PC-9 (cell line): ENCODE measurements around the gene ACTR3C. TPM values are rescaled to one million over a fixed set of nuclear protein-coding genes. Genes with fewer than 3 reads are reported as not detected.
"Not testable (repeated sequence)": the region's sequence is repeated elsewhere in the genome, so short reads cannot be mapped to it uniquely, and the experiment has no call there.

Experiments
- BruUV-seq: library from RNA; stranded (reverse); fragments of 400-500 nt; replicated peaks from 2 replicates; lab custom pipeline; 2021; lab: Mats Ljungman, UMichigan
- CTCF ChIA-PET: fragments of 300-600 bp; sonication (Branson Sonifier 250); formaldehyde crosslinking; loops from one replicate; lab custom pipeline; 2022; ENCODE audit warnings: antibody characterized with exemption; lab: Charles Lee
- POLR2A ChIA-PET: fragments of 300-600 bp; sonication (Branson Sonifier 250); formaldehyde crosslinking; loops from one replicate; lab custom pipeline; 2022; ENCODE audit warnings: antibody characterized with exemption; ENCODE audit not compliant: unreplicated experiment; lab: Charles Lee
- DNase-seq, 2 experiments: peaks; one replicate each; pipeline versions ENCODE4 v3.0.0 to v3.0.0-alpha.2; 2015 to 2022; ENCODE audit warnings: mixed read lengths in 1 of 2
- H2AFZ ChIP-seq: fragments of 200-600 bp; sonication (generic); 2 replicates; pipeline ENCODE4 v1.8.1; 2017; ENCODE audit warnings: antibody characterized with exemption
- H3F3A ChIP-seq: fragments of 200-600 bp; sonication (generic); 2 replicates; pipeline ENCODE4 v1.8.1; 2017; ENCODE audit warnings: antibody characterized with exemption, mild to moderate bottlenecking, low read depth; ENCODE audit not compliant: insufficient read depth
- H3K27ac ChIP-seq: fragments of 200-600 bp; sonication (generic); 2 replicates; pipeline ENCODE4 v1.6.1; 2016; ENCODE audit warnings: mixed run types
- H3K27me3 ChIP-seq: fragments of 200-600 bp; sonication (generic); 2 replicates; pipeline ENCODE4 v1.6.1; 2016; ENCODE audit warnings: low read depth, mixed run types; ENCODE audit not compliant: insufficient read depth
- H3K36me3 ChIP-seq: fragments of 200-600 bp; sonication (generic); 2 replicates; pipeline ENCODE4 v1.6.1; 2016; ENCODE audit warnings: low read depth, mixed run types
- H3K4me1 ChIP-seq: fragments of 200-600 bp; sonication (generic); replicated peaks from 2 replicates; pipeline ENCODE4 v1.6.1; 2016; ENCODE audit warnings: mixed run types; ENCODE audit not compliant: insufficient read depth
- H3K4me2 ChIP-seq: fragments of 200-600 bp; sonication (generic); 2 replicates; pipeline ENCODE4 v1.6.1; 2017; ENCODE audit warnings: mixed run types
- H3K4me3 ChIP-seq: fragments of 200-600 bp; sonication (generic); 2 replicates; pipeline ENCODE4 v1.6.1; 2016; ENCODE audit warnings: mixed run types
- H3K79me2 ChIP-seq: fragments of 200-600 bp; sonication (generic); 2 replicates; pipeline ENCODE4 v1.6.1; 2017; ENCODE audit warnings: low read depth, mixed run types
- H3K9me2 ChIP-seq: fragments of 200-600 bp; sonication (generic); 2 replicates; pipeline ENCODE4 v1.8.1; 2017; ENCODE audit warnings: mild to moderate bottlenecking; ENCODE audit not compliant: insufficient read depth
- H3K9me3 ChIP-seq: fragments of 200-600 bp; sonication (generic); 2 replicates; pipeline ENCODE4 v1.8.1; 2016; ENCODE audit warnings: low read depth; ENCODE audit not compliant: insufficient read depth
- H4K20me1 ChIP-seq: fragments of 200-600 bp; sonication (generic); 2 replicates; pipeline ENCODE4 v1.8.1; 2017; ENCODE audit not compliant: insufficient read depth
- CTCF ChIP-seq: fragments of 200-600 bp; sonication (generic); conservative IDR thresholded peaks from 2 replicates; pipeline ENCODE4 v1.6.1; 2017; ENCODE audit warnings: mixed run types, antibody characterized with exemption, mild to moderate bottlenecking, moderate library complexity
- intact Hi-C: fragments of 100-400 bp; cut with micrococcal nuclease; formaldehyde crosslinking; loops from one replicate; pipeline ENCODE4 v1.10.0; 2022; ENCODE audit not compliant: unreplicated experiment
- total RNA-seq: library from RNA; stranded (reverse); gene quantifications from 2 replicates; pipeline ENCODE4 v1.2.3, GENCODE V29; 2021

The ACTR3C gene
- total RNA-seq, 1 experiment from 2014 or later = 34.5 TPM

GRCh38 chr7:150278383-150278782 lies 45.0 kb downstream of the ACTR3C start:
- H3K79me2 ChIP-seq, intact Hi-C loops, H3K27me3 ChIP-seq, H3K27ac ChIP-seq, H3K36me3 ChIP-seq, H4K20me1 ChIP-seq, DNase-seq, H3K4me3 ChIP-seq, BruUV-seq, H3K9me3 ChIP-seq, POLR2A ChIA-PET, H3K4me2 ChIP-seq, H3K9me2 ChIP-seq, H2AFZ ChIP-seq, CTCF ChIA-PET, H3F3A ChIP-seq, H3K4me1 ChIP-seq: not testable (repeated sequence)

GRCh38 chr7:150276132-150276695 lies 47.1 kb downstream of the ACTR3C start:
- H3K4me1 ChIP-seq, H3K27me3 ChIP-seq, H2AFZ ChIP-seq, H3K27ac ChIP-seq, H3F3A ChIP-seq, H3K79me2 ChIP-seq, H3K36me3 ChIP-seq, H3K9me2 ChIP-seq, H4K20me1 ChIP-seq, BruUV-seq, H3K4me3 ChIP-seq, CTCF ChIA-PET, H3K9me3 ChIP-seq, H3K4me2 ChIP-seq, POLR2A ChIA-PET: not testable (repeated sequence)
- peak; percentile 90 for TF ChIP-seq CTCF
- peak; percentile 32 to 61 for DNase-seq
- intact Hi-C loops = loop anchor here (1.0 to 2.0 kb wide), 2 partner anchors 393 to 469 kb away; no protein-coding TSS in a partner anchor

- CTCF ChIA-PET, BruUV-seq: not testable (repeated sequence)
Observed at GRCh38 chr7:150271898-150272297, 51.4 kb downstream of the ACTR3C start.

GRCh38 chr7:150270101-150270824 lies 53.1 kb downstream of the ACTR3C start:
- BruUV-seq, intact Hi-C loops, H3K79me2 ChIP-seq, H3K9me2 ChIP-seq, POLR2A ChIA-PET, H2AFZ ChIP-seq, H3K27me3 ChIP-seq, H4K20me1 ChIP-seq, CTCF ChIA-PET, H3K36me3 ChIP-seq, H3K27ac ChIP-seq, H3F3A ChIP-seq, H3K4me2 ChIP-seq, H3K4me1 ChIP-seq, H3K4me3 ChIP-seq, H3K9me3 ChIP-seq, DNase-seq: not testable (repeated sequence)

More at GRCh38 chr7:150271898-150272297, 51.4 kb downstream of the ACTR3C start:
- H3K79me2 ChIP-seq, H3K9me2 ChIP-seq, H3K27me3 ChIP-seq, H3K4me2 ChIP-seq, H2AFZ ChIP-seq, H3K36me3 ChIP-seq, intact Hi-C loops, H3K9me3 ChIP-seq, H3F3A ChIP-seq, H4K20me1 ChIP-seq, H3K27ac ChIP-seq, POLR2A ChIA-PET, H3K4me1 ChIP-seq, H3K4me3 ChIP-seq, DNase-seq: not testable (repeated sequence)

- H3K4me3 ChIP-seq, H3F3A ChIP-seq, H4K20me1 ChIP-seq, BruUV-seq, H3K4me2 ChIP-seq, H3K9me2 ChIP-seq, H3K79me2 ChIP-seq, POLR2A ChIA-PET, H2AFZ ChIP-seq, H3K36me3 ChIP-seq, DNase-seq, CTCF ChIA-PET, H3K27ac ChIP-seq, H3K4me1 ChIP-seq, H3K27me3 ChIP-seq, H3K9me3 ChIP-seq, intact Hi-C loops: not testable (repeated sequence)
Observed at GRCh38 chr7:150268798-150269197, 54.5 kb downstream of the ACTR3C start.

GRCh38 chr7:150268287-150268686 lies 55.1 kb downstream of the ACTR3C start:
- H3K27me3 ChIP-seq, H3K79me2 ChIP-seq, H3K9me2 ChIP-seq, H3K4me2 ChIP-seq, H4K20me1 ChIP-seq, H3K27ac ChIP-seq, POLR2A ChIA-PET, H3K4me1 ChIP-seq, BruUV-seq, H2AFZ ChIP-seq, H3K36me3 ChIP-seq, CTCF ChIA-PET, H3K9me3 ChIP-seq, H3K4me3 ChIP-seq, DNase-seq, H3F3A ChIP-seq, intact Hi-C loops: not testable (repeated sequence)
